Lower leg skin (tissue), 4 donors: ENCODE measurements around the gene GPSM3. TPM values are rescaled to one million over a fixed set of nuclear protein-coding genes. Genes with fewer than 3 reads are reported as not detected.

Experiments used
- DNase-seq, 2 donors: peaks; one replicate each; pipeline ENCODE4 v3.0.0-alpha.2; 2019; ENCODE audit warnings: low spot score in 2 of 2
- H3K4me3 ChIP-seq: fragments of 200-600 bp; sonication (generic); 2 replicates; pipeline ENCODE4 v1.5.1; 2017; ENCODE audit warnings: mild to moderate bottlenecking, low read depth; ENCODE audit not compliant: poor library complexity, severe bottlenecking
- CTCF ChIP-seq, 3 donors: fragments of 450-650 bp; IDR thresholded peaks; one replicate each; pipeline ENCODE4 v1.5.1; 2016; ENCODE audit warnings: antibody characterized with exemption in 3 of 3, mild to moderate bottlenecking in 3 of 3, moderate library complexity in 2 of 3
- POLR2A ChIP-seq, 2 donors: fragments of 450-650 bp; IDR thresholded peaks; one replicate each; pipeline ENCODE4 v1.6.1; 2016 to 2017; ENCODE audit warnings: antibody characterized with exemption in 2 of 2, mild to moderate bottlenecking in 1 of 2, moderate library complexity in 1 of 2
- whole genome bisulfite sequencing, 2 donors: methylation state at CpG; one replicate each; pipeline ENCODE4 v1.1.5; 2018; 5-methylcytosine and 5-hydroxymethylcytosine counted together
- intact Hi-C: fragments of 100-400 bp; cut with DNase I; formaldehyde crosslinking; loops from one replicate; pipeline ENCODE4 v1.15.0; 2023; ENCODE audit warnings: low total_unique reads
- total RNA-seq, 4 donors: library from RNA; depleted of rRNA; stranded (reverse); fragments of >200 nt; gene quantifications; one replicate each; pipeline ENCODE4 v1.1.0, GENCODE V29; 2016

Gene GPSM3
- total RNA-seq, 4 donors from 2014 or later, result 0.69 to 7.5 (median 4.3) TPM

- intact Hi-C loops, result no loop called here
- no peak within 1 kb of the TSS for H3K4me3 ChIP-seq
- 69 to 72% methylated on average over 6 of the region's 6 CpGs for WGBS, 2 donors
- no peak for DNase-seq
- TF ChIP-seq POLR2A (IDR thresholded peaks at IDR 0.05) (no peak), CTCF (IDR thresholded peaks at IDR 0.05) (no peak)
Measured at GRCh38 chr6:32184084-32184640, 8.3 kb downstream of the GPSM3 start, which contains the start of gene AGER. AGER (minus strand) TSS chr6:32184253; CDS start chr6:32184222, 31 bp downstream.

GRCh38 chr6:32183483-32184083 is 8.9 kb downstream of the GPSM3 start:
- intact Hi-C loops, result no loop called here
- TF ChIP-seq POLR2A (IDR thresholded peaks at IDR 0.05) (no peak), CTCF (IDR thresholded peaks at IDR 0.05) (no peak)
- no peak for DNase-seq
- WGBS, 2 donors, result 79 to 82% methylated on average over 15 of the region's 15 CpGs
- H3K4me3 ChIP-seq, result no peak overlapping the region

DNA sequence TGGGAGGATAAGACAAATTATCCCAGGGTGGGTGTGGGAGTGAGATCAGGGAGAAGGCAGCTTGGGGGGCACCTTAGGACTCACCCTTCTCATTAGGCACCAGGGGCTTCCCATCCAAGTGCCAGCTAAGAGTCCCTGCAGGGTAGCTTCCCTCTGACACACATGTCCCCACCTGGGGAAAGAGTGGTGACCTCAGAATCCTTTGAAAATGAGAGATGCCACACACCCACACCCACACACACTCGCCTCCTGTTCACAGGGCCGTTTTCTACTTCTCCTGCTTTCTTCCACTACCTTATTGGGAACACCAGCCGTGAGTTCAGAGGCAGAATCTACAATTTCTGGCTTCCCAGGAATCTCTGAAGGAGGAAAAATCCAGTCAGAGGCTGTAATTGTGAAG is 9.4 kb downstream of the GPSM3 start:
- intact Hi-C loops, result no loop called here
- H3K4me3 ChIP-seq, result no peak overlapping the region
- DNase-seq, result no peak
- WGBS, 2 donors, result 66 to 73% methylated on average over 3 of the region's 3 CpGs
- no peak for TF ChIP-seq CTCF (IDR thresholded peaks at IDR 0.05)
- TF ChIP-seq POLR2A (IDR thresholded peaks at IDR 0.05), result no peak

DNA sequence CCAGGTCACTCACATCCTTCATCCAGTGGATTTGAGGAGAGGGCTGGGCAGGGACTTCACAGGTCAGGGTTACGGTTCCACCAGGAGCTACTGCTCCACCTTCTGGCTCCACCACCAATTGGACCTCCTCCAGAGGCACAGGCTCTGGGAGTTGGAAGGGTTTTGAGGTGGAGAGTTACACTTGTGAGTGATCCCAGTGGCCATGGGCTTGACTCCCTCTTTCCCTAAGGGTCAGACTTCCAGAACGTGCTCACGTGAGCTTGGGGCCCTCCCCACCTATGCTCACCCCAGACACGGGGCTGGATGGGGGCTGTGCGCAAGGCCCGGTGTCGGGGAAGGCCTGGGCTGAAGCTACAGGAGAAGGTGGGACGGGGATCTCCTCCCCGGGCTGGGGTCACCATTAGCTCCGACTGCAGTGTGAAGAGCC is 9.9 kb downstream of the GPSM3 start:
- 78 to 82% methylated on average over 10 of the region's 10 CpGs for WGBS, 2 donors
- H3K4me3 ChIP-seq, result no peak overlapping the region
- intact Hi-C loops, result no loop called here
- DNase-seq, result no peak
- TF ChIP-seq POLR2A (IDR thresholded peaks at IDR 0.05), result no peak
- no peak for TF ChIP-seq CTCF (IDR thresholded peaks at IDR 0.05)

GRCh38 chr6:32181915-32182529 is 10.4 kb downstream of the GPSM3 start:
- TF ChIP-seq CTCF (IDR thresholded peaks at IDR 0.05) (no peak), POLR2A (IDR thresholded peaks at IDR 0.05) (no peak)
- 51 to 65% methylated on average over 10 of the region's 10 CpGs for WGBS, 2 donors
- DNase-seq, result no peak
- H3K4me3 ChIP-seq, result no peak overlapping the region
- intact Hi-C loops, result no loop called here
